VCaP (cell line): Measurements from ENCODE around the gene CDH7.
A peak's percentile ranks its signal among the peaks of the same experiment; 100 is the strongest.

ENCODE experiments used
- H3K27ac ChIP-seq: fragments of 450-650 bp; 2 replicates; pipeline ENCODE4 v1.5.1; 2017
- CTCF ChIP-seq: fragments of 450-650 bp; conservative IDR thresholded peaks from 2 replicates; pipeline ENCODE4 v1.5.1; 2017; ENCODE audit warnings: mild to moderate bottlenecking, moderate library complexity

CDH7 gene

GRCh38 chr18:65768120-65768778 lies 17.4 kb downstream of the CDH7 start:
- TF ChIP-seq CTCF, result no peak
- no peak overlapping the region for H3K27ac ChIP-seq

- no peak for TF ChIP-seq CTCF
- no peak overlapping the region for H3K27ac ChIP-seq
These were observed 18.8 kb downstream of the CDH7 start for GRCh38 chr18:65769652-65770051.

- no peak for TF ChIP-seq CTCF
- no peak overlapping the region for H3K27ac ChIP-seq
These were observed 35.7 kb downstream of the CDH7 start for GRCh38 chr18:65786474-65786873.

- H3K27ac ChIP-seq, result peak overlapping the region; percentile 3; the same call in 1 of the 2 replicates
- TF ChIP-seq CTCF, result peak; percentile 86
These were observed 37.6 kb downstream of the CDH7 start for GRCh38 chr18:65788373-65788772.

- no peak for TF ChIP-seq CTCF
These were observed 39.8 kb downstream of the CDH7 start for GRCh38 chr18:65790604-65791003.

GRCh38 chr18:65791719-65792118 lies 40.9 kb downstream of the CDH7 start:
- TF ChIP-seq CTCF, result no peak
- H3K27ac ChIP-seq, result peak overlapping the region; percentile 12; the same call in 1 of the 2 replicates

More at GRCh38 chr18:65790604-65791003, 39.8 kb downstream of the CDH7 start:
- H3K27ac ChIP-seq, result no peak overlapping the region

GRCh38 chr18:65792456-65793074 lies 41.8 kb downstream of the CDH7 start:
- no peak for TF ChIP-seq CTCF

More at GRCh38 chr18:65792456-65793074, 41.8 kb downstream of the CDH7 start:
- 0 out of 2 replicates have a peak overlapping the region, but pooled peaks have one; percentile 12 for H3K27ac ChIP-seq
